Keratinocyte (primary cell): ENCODE measurements around the gene TBL2. TPM values are rescaled to one million over a fixed set of nuclear protein-coding genes. Genes with fewer than 3 reads are reported as not detected.
"Not testable (repeated sequence)": the region's sequence is repeated elsewhere in the genome, so short reads cannot be mapped to it uniquely, and the experiment has no call there.

ENCODE experiments used
- DNase-seq: peaks from one replicate; pipeline ENCODE4 v3.0.0-alpha.2; 2011; ENCODE audit warnings: low read depth, missing footprints, low spot score
- FAIRE-seq: peaks from 2 replicates; lab custom pipeline; 2011; peaks lifted over from hg19 to GRCh38; lab: Jason Lieb, UNC
- H2AFZ ChIP-seq: 2 replicates; pipeline ENCODE4 v1.6.0; 2012; ENCODE audit warnings: low read length, control low read depth, inconsistent platforms; ENCODE audit not compliant: control insufficient read depth
- H3K27ac ChIP-seq: 2 replicates; pipeline ENCODE4 v1.5.1; 2011; ENCODE audit warnings: low read length; ENCODE audit not compliant: control insufficient read depth, insufficient read depth
- H3K27me3 ChIP-seq: 3 replicates; pipeline ENCODE4 v1.6.0; 2011; ENCODE audit warnings: low read length; ENCODE audit not compliant: control insufficient read depth, insufficient read depth; ENCODE audit errors: extremely low read depth
- H3K36me3 ChIP-seq, 2 experiments: 2 replicates in 1 of 2; 3 replicates in 1 of 2; pipeline ENCODE4 v1.5.1; 2011; ENCODE audit warnings: low read length in 2 of 2, mild to moderate bottlenecking in 1 of 2; ENCODE audit not compliant: control insufficient read depth in 2 of 2, insufficient read depth in 2 of 2; ENCODE audit errors: extremely low read depth in 1 of 2
- H3K4me1 ChIP-seq: 3 replicates; pipeline ENCODE4 v1.5.1; 2011; ENCODE audit warnings: low read length; ENCODE audit not compliant: control insufficient read depth, insufficient read depth; ENCODE audit errors: extremely low read depth
- H3K4me2 ChIP-seq: 3 replicates; pipeline ENCODE4 v1.6.0; 2011; ENCODE audit warnings: low read depth, low read length; ENCODE audit not compliant: control insufficient read depth, insufficient read depth; ENCODE audit errors: extremely low read depth
- H3K4me3 ChIP-seq, 3 experiments: fragments of 200-600 bp in 1 of 3; sonication (generic) in 1 of 3; 2 replicates in 2 of 3; 3 replicates in 1 of 3; pipeline ENCODE4 v1.5.1; 2011 to 2016; ENCODE audit warnings: low read length in 3 of 3, mild to moderate bottlenecking in 3 of 3, control low read depth in 2 of 3, inconsistent platforms in 1 of 3, low read depth in 1 of 3, mixed read lengths in 1 of 3, mixed run types in 1 of 3, moderate library complexity in 1 of 3; ENCODE audit not compliant: control insufficient read depth in 2 of 3, insufficient read depth in 2 of 3; ENCODE audit errors: extremely low read depth in 1 of 3
- H3K79me2 ChIP-seq: 2 replicates; pipeline ENCODE4 v1.6.0; 2012; ENCODE audit warnings: low read length; ENCODE audit not compliant: control insufficient read depth, insufficient read depth
- H3K9ac ChIP-seq: 3 replicates; pipeline ENCODE4 v1.6.0; 2011; ENCODE audit warnings: low read length; ENCODE audit not compliant: control insufficient read depth, insufficient read depth; ENCODE audit errors: extremely low read depth
- H3K9me1 ChIP-seq: 3 replicates; pipeline ENCODE4 v1.6.0; 2011; ENCODE audit warnings: low read length; ENCODE audit not compliant: control insufficient read depth, insufficient read depth; ENCODE audit errors: extremely low read depth
- H3K9me3 ChIP-seq: 2 replicates; pipeline ENCODE4 v1.5.1; 2012; ENCODE audit warnings: low read depth, low read length; ENCODE audit not compliant: control insufficient read depth
- H4K20me1 ChIP-seq: 3 replicates; pipeline ENCODE4 v1.6.0; 2011; ENCODE audit warnings: low read length; ENCODE audit not compliant: control insufficient read depth, insufficient read depth; ENCODE audit errors: extremely low read depth
- EZH2 ChIP-seq: IDR thresholded peaks from one replicate; pipeline ENCODE4 v1.6.1; 2012; ENCODE audit warnings: inconsistent platforms, mild to moderate bottlenecking, low read length, moderate library complexity
- dilution Hi-C: fragments of 300-500 bp; cut with MboI; formaldehyde crosslinking; loops from one replicate; pipeline ENCODE4 v1.7.0; 2020; ENCODE audit warnings: low sequenced_read_pairs; ENCODE audit not compliant: extremely low pct_ligation_motif_present
- polyA plus RNA-seq, 5 experiments: library from polyadenylated mRNA; depleted of rRNA in 3 of 5; stranded (reverse) in 3 of 5; stranded (forward) in 1 of 5; unstranded in 1 of 5; fragments of >200 nt; gene quantifications; 1 replicate in 1 of 5; 2 replicates in 3 of 5; 3 replicates in 1 of 5; pipeline versions ENCODE4 v1.2.1 to v1.2.3, GENCODE V29; 2011 to 2012; ENCODE audit warnings: missing spikeins in 2 of 5, low read depth in 1 of 5, low replicate concordance in 1 of 5
- TF ChIP-seq, protein P1 (sequence below), 3 experiments: IDR thresholded peaks in 1 of 3; conservative IDR thresholded peaks in 1 of 3; optimal IDR thresholded peaks in 1 of 3; 2 replicates in 2 of 3; 3 replicates in 1 of 3; pipeline versions ENCODE3 to v1.5.1; 2011; ENCODE audit warnings: low read length in 3 of 3, mild to moderate bottlenecking in 3 of 3, moderate library complexity in 2 of 3, control low read depth in 1 of 3, inconsistent platforms in 1 of 3; ENCODE audit not compliant: insufficient read depth in 2 of 3; ENCODE audit errors: extremely low read depth in 1 of 3

TBL2 gene
- polyA plus RNA-seq, 1 donor (not counting 4 experiments of a cell fraction or from before 2014, with no cell fraction given), result 29.4 TPM

DNA sequence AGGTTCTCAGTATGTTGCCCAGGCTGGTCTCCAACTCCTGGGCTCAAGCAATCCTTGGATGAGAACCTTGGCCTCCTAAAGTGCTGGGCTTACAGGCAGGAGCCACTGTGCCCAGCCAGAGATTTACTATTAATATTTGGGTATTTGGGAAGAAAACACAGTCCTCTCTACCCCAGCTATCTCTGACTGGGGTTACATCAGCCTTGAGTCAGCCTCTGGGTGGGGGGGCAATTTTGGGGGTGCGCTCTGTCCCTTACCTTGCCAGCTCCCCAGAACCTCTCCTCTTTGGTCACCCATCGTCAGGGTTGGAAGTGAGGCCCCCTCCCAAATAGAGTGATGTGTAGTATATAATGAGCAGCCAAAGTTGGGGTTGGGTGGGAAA is 44.1 kb upstream of the TBL2 start:
- Histone ChIP-seq H3K36me3 (no peaks in the 10 kb centered on the region), H4K20me1 (no peaks in the 10 kb centered on the region), H3K4me1 (peaks cover 8% of the 10 kb centered on the region), H3K27me3 (peaks cover 28% of the 10 kb centered on the region), H3K9me3 (no peaks in the 10 kb centered on the region), H3K4me2 (no peak overlapping the region), H3K9me1 (no peaks in the 10 kb centered on the region), H3K9ac (no peak overlapping the region), H2AFZ (no peak overlapping the region), H3K79me2 (no peaks in the 10 kb centered on the region), H3K27ac (no peak overlapping the region), H3K4me3 (no peak overlapping the region)
- DNase-seq (no peak), FAIRE-seq (no peak)
- TF ChIP-seq, protein P1, sequence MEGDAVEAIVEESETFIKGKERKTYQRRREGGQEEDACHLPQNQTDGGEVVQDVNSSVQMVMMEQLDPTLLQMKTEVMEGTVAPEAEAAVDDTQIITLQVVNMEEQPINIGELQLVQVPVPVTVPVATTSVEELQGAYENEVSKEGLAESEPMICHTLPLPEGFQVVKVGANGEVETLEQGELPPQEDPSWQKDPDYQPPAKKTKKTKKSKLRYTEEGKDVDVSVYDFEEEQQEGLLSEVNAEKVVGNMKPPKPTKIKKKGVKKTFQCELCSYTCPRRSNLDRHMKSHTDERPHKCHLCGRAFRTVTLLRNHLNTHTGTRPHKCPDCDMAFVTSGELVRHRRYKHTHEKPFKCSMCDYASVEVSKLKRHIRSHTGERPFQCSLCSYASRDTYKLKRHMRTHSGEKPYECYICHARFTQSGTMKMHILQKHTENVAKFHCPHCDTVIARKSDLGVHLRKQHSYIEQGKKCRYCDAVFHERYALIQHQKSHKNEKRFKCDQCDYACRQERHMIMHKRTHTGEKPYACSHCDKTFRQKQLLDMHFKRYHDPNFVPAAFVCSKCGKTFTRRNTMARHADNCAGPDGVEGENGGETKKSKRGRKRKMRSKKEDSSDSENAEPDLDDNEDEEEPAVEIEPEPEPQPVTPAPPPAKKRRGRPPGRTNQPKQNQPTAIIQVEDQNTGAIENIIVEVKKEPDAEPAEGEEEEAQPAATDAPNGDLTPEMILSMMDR (optimal IDR thresholded peaks at IDR 0.05 in 1 of 3, IDR thresholded peaks at IDR 0.05 in 1 of 3, conservative IDR thresholded peaks at IDR 0.05 in 1 of 3; ENCODE audit: extremely low read depth in 1 of 3, insufficient read depth in 2 of 3, low read length in 3 of 3), result no peak
- no peak for TF ChIP-seq EZH2
- dilution Hi-C loops, result no loop called here

DNA sequence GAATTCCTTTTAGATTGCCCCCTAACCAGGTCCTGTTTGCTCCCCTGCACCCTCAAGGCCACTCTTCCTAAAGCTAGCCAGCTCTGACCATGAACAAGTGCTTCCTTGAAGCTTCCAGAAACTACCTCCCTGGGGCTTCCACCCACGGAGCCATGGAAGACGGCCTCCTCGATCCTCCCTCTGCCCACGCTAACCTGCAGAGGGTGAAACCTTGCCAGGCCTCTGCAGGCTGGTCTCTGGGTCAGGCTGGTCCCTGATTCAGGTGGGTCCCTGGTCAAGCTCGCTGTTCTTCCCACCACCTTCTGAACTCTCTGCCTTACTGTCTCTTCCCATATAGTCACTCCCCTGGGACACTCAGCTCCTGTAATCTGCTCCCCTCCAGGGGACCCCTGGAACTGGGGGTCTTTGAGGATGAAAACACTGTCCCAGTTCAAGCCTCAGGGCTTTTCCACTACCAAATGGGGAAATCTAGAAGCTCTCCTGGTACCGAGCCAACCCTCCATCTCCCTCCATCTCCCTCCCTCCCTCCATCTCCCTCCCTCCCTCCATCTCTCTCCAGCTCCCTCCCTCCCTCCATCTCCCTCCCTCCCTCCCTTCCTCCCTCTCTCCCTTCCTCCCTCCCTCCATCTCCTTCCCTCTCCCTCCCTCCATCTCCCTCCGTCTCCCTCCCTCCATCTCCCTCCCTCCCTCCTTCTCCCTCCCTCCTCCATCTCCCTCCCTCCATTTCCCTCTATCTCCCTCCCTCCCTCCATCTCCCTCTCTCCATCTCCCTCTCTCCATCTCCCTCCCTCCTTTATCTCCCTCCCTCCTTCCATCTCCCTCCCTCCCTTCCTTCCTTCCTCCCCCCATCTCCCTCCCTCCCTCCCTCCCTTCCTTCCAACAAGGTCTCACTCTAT is 43.0 kb upstream of the TBL2 start:
- no peak overlapping the region for H3K27ac ChIP-seq
- no peaks in the 10 kb centered on the region for H3K79me2 ChIP-seq
- H3K9me1 ChIP-seq, result no peaks in the 10 kb centered on the region
- peaks cover 8% of the 10 kb centered on the region for H3K4me1 ChIP-seq
- FAIRE-seq (no peak), DNase-seq (no peak)
- no peak overlapping the region for H2AFZ ChIP-seq
- H3K36me3 ChIP-seq, result no peaks in the 10 kb centered on the region
- peaks cover 26% of the 10 kb centered on the region for H3K27me3 ChIP-seq
- no peaks in the 10 kb centered on the region for H4K20me1 ChIP-seq
- dilution Hi-C loops, result no loop called here
- H3K4me2 ChIP-seq, result no peak overlapping the region
- TF ChIP-seq, protein P1 (optimal IDR thresholded peaks at IDR 0.05 in 1 of 3, IDR thresholded peaks at IDR 0.05 in 1 of 3, conservative IDR thresholded peaks at IDR 0.05 in 1 of 3; ENCODE audit: extremely low read depth in 1 of 3, insufficient read depth in 2 of 3, low read length in 3 of 3), result no peak
- TF ChIP-seq EZH2, result no peak
- H3K4me3 ChIP-seq, result no peak overlapping the region
- no peaks in the 10 kb centered on the region for H3K9me3 ChIP-seq
- no peak overlapping the region for H3K9ac ChIP-seq

DNA sequence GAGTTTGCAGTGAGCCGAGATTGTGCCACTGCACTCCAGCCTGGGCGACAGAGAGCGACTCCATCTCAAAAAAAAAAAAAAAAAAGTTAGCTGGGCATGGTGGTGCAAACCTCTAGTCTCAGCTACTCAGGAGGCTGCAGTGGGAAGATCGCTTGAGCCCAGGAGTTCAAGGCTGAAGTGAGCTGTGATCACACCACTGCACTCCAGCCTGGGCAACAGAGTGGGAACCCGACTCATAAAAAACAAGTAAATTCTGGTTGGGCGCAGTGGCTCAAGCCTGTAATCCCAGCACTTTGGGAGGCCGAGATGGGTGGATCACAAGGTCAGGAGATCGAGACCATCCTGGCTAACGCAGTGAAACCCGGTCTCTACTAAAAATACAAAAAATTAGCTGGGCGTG is 41.0 kb upstream of the TBL2 start:
- dilution Hi-C loops, H3K27ac ChIP-seq, FAIRE-seq, H3K9ac ChIP-seq, DNase-seq, H3K4me3 ChIP-seq, H2AFZ ChIP-seq, H3K4me2 ChIP-seq, H3K36me3 ChIP-seq, H4K20me1 ChIP-seq, H3K9me3 ChIP-seq, H3K79me2 ChIP-seq, H3K9me1 ChIP-seq: not testable (repeated sequence)
- H3K27me3 ChIP-seq, result peaks cover 20% of the 10 kb centered on the region
- H3K4me1 ChIP-seq, result peaks cover 11% of the 10 kb centered on the region
